Parathyroid adenoma (tissue), 2 donors: ENCODE results near the gene ORM1.

ENCODE experiments used
- H2AFZ ChIP-seq: fragments of 300-600 bp; sonication (generic); one replicate; pipeline ENCODE4 v1.7.0; 2017; ENCODE audit warnings: antibody characterized with exemption, mild to moderate bottlenecking
- H3K27ac ChIP-seq: fragments of 300-600 bp; sonication (generic); one replicate; pipeline ENCODE4 v1.7.0; 2017
- H3K27me3 ChIP-seq: fragments of 300-600 bp; sonication (generic); one replicate; pipeline ENCODE4 v1.7.0; 2017; ENCODE audit warnings: low read length; ENCODE audit not compliant: control insufficient read depth, insufficient read depth
- H3K36me3 ChIP-seq: fragments of 300-600 bp; sonication (generic); one replicate; pipeline ENCODE4 v1.7.0; 2017; ENCODE audit warnings: low read length; ENCODE audit not compliant: control insufficient read depth, insufficient read depth
- H3K4me1 ChIP-seq: fragments of 300-600 bp; sonication (generic); one replicate; pipeline ENCODE4 v1.7.0; 2017; ENCODE audit warnings: control low read depth
- H3K4me2 ChIP-seq: fragments of 300-600 bp; sonication (generic); one replicate; pipeline ENCODE4 v1.7.0; 2017; ENCODE audit warnings: low read length
- H3K4me3 ChIP-seq: fragments of 300-600 bp; sonication (generic); one replicate; pipeline ENCODE4 v1.7.0; 2017; ENCODE audit warnings: low read depth, low read length
- H3K79me2 ChIP-seq: fragments of 300-600 bp; sonication (generic); one replicate; pipeline ENCODE4 v1.7.0; 2017; ENCODE audit warnings: control low read depth
- H3K9ac ChIP-seq: fragments of 300-600 bp; sonication (generic); one replicate; pipeline ENCODE4 v1.7.0; 2017; ENCODE audit warnings: mild to moderate bottlenecking
- H3K9me3 ChIP-seq: fragments of 300-600 bp; sonication (generic); one replicate; pipeline ENCODE4 v1.7.0; 2017; ENCODE audit warnings: low read length; ENCODE audit not compliant: control insufficient read depth
- TF ChIP-seq, protein P1 (sequence below): fragments of 300-600 bp; sonication (generic); IDR thresholded peaks from one replicate; pipeline ENCODE4 v1.7.0; 2017; ENCODE audit warnings: antibody characterized with exemption, mild to moderate bottlenecking
- donor health status: primary hyperparathyroidism.

Gene ORM1

DNA sequence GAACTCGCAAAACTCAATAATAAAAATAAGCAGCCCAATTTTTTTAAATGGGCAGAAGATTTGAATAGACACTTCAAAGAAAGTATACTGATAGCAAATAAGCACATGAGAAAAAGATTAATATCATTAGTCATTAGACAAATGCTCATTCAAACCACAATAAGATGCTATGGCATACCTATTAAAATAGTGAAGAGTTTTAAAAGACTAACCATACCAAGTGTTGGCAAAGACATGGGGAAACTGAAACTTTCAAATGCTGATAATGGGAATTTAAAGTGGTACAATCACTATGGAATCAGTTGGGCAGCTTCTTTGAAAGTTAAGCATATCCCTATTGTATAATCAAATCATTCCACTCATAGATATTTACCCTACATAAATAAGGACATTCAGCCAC is 26.6 kb upstream of the ORM1 start:
- H3K9ac ChIP-seq: no peak overlapping the region
- no peaks in the 10 kb centered on the region for H3K27me3 ChIP-seq
- no peak overlapping the region for H3K4me2 ChIP-seq
- H3K4me1 ChIP-seq: no peaks in the 10 kb centered on the region
- H2AFZ ChIP-seq: no peak overlapping the region
- H3K9me3 ChIP-seq: no peaks in the 10 kb centered on the region
- H3K36me3 ChIP-seq: no peaks in the 10 kb centered on the region
- no peak overlapping the region for H3K27ac ChIP-seq
- H3K4me3 ChIP-seq: no peak overlapping the region
- TF ChIP-seq, protein P1, sequence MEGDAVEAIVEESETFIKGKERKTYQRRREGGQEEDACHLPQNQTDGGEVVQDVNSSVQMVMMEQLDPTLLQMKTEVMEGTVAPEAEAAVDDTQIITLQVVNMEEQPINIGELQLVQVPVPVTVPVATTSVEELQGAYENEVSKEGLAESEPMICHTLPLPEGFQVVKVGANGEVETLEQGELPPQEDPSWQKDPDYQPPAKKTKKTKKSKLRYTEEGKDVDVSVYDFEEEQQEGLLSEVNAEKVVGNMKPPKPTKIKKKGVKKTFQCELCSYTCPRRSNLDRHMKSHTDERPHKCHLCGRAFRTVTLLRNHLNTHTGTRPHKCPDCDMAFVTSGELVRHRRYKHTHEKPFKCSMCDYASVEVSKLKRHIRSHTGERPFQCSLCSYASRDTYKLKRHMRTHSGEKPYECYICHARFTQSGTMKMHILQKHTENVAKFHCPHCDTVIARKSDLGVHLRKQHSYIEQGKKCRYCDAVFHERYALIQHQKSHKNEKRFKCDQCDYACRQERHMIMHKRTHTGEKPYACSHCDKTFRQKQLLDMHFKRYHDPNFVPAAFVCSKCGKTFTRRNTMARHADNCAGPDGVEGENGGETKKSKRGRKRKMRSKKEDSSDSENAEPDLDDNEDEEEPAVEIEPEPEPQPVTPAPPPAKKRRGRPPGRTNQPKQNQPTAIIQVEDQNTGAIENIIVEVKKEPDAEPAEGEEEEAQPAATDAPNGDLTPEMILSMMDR: no peak
- no peaks in the 10 kb centered on the region for H3K79me2 ChIP-seq

DNA sequence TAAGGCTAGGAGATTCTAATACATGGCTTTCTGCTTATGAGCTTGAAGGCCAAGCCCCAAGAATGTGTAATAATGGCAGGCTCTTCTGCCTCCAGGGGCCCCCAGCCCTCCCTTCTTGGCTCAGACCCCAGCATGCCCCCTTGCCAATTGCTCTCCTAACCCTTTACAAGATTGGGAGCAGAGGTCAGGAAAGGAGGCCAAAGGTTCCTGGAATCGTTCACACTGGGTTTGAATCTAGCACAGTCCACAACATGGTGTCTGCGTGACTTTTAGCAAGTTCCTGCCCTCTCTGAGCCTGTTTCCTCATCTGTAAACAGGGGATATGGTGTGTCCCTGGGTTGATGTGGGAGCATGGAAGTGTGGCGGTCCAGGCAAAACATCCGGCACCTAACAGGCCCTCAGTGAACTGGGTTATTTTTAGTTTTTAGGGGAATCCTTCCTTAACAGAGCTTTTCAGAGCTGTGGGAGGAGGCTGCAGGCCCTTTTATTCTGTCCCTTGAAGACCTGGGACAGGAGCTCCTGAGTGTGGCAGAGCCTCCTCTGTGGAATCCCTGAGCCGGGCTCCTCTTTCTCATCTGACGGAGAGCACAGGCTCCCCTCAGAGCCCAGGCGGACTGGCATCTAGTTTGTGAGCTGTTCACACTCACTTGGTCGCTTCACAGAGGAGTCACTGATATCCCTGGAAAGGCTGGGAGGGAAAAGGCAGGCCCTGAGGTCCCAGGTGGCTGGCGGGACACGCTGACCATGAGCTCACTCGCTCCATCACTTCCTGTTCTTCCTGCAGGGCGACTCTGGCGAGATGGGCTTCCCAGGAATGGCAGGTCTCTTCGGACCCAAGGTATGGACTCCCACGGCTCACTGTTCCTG is 23.4 kb upstream of the ORM1 start:
- H3K4me2 ChIP-seq: no peak overlapping the region
- H3K4me3 ChIP-seq: no peak overlapping the region
- no peak overlapping the region for H3K9ac ChIP-seq
- H3K36me3 ChIP-seq: no peaks in the 10 kb centered on the region
- no peaks in the 10 kb centered on the region for H3K27me3 ChIP-seq
- no peak overlapping the region for H2AFZ ChIP-seq
- H3K27ac ChIP-seq: no peak overlapping the region
- H3K79me2 ChIP-seq: no peaks in the 10 kb centered on the region
- TF ChIP-seq, protein P1: no peak
- H3K9me3 ChIP-seq: no peaks in the 10 kb centered on the region
- H3K4me1 ChIP-seq: no peaks in the 10 kb centered on the region

DNA sequence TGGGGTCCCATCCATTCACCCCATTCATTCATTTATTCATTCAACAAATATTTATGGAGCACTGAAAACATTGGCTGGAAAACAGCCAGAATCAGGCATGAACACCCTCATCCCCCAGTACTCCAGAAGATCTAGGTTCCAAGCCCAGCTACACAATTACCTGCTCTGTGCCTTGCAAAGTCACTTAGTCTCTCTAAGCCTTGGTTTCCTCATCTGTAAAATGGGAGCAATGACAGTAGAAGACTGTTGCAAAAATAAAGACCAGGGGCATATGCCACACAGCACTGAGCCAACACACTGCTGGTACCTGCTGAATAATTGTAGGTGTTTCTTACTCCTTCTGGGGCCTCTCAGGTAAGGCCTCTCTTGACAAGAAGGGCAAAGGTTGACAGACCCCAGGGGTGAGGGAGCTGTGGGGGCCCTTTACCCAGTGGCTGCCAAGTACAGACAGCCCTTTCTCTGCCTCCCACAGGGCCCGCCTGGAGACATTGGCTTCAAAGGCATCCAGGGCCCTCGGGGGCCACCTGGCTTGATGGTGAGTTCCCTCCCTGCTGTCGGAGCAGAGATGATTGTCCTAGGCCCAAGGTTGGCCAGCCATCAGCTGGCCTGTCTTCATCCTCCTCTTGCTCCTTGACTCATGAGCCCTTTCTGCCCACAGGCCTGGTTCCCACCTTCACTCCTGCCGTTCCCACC is 22.6 kb upstream of the ORM1 start:
- H3K4me1 ChIP-seq: no peaks in the 10 kb centered on the region
- H2AFZ ChIP-seq: no peak overlapping the region
- TF ChIP-seq, protein P1: no peak

DNA sequence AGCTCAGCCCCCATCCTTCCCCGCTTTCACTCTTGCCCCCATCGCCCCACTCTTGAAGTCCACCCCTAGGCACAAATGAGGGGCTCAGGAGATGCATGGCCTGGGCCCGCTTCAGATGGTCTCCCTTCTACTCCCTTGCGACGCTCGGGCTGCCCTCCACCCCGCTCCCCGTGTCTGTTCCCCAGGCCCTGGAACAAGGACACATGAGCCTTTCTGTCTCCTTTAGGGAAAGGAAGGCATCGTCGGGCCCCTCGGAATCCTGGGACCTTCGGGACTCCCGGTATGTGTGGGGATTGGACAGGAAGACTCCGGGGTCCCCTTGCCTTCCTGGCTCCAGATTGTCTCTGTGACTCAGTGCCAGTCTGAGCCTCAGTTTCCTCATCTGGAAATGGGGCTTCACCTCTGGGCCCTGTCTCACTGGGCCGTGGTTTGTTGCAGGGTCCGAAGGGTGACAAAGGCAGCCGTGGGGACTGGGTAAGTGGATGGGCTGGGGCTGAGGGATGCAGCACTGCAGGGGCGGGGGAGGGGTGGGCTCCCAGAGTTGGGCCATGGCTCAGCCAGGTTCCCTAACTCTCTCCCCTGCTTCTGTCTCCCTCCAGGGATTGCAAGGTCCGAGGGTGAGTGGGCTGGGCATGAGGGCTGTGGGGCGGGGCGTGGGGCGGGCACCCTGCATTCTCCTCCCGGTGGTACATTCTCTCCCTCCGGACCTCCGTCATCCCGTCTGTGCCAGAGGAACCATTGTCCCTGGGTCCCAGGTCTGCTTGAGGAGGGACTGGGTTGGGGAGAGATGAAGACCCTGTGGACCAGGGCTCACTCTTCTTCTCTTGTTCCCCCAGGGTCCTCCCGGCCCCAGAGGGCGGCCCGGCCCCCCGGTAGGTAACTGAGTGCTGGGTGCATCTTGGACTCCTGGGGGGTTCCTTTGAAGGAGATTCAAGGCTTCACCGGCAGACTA is 21.8 kb upstream of the ORM1 start:
- no peak overlapping the region for H3K27ac ChIP-seq
- H3K4me3 ChIP-seq: no peak overlapping the region
- H3K9ac ChIP-seq: no peak overlapping the region
- H3K4me2 ChIP-seq: no peak overlapping the region
- TF ChIP-seq, protein P1: no peak
- H2AFZ ChIP-seq: no peak overlapping the region
- no peaks in the 10 kb centered on the region for H3K79me2 ChIP-seq
- H3K36me3 ChIP-seq: no peaks in the 10 kb centered on the region
- H3K4me1 ChIP-seq: no peaks in the 10 kb centered on the region
- no peaks in the 10 kb centered on the region for H3K9me3 ChIP-seq
- H3K27me3 ChIP-seq: no peaks in the 10 kb centered on the region

More for the DNA sequence above, 22.6 kb upstream of the ORM1 start:
- Histone ChIP-seq H3K4me3 (no peak overlapping the region), H3K27me3 (no peaks in the 10 kb centered on the region), H3K27ac (no peak overlapping the region), H3K9ac (no peak overlapping the region), H3K79me2 (no peaks in the 10 kb centered on the region), H3K36me3 (no peaks in the 10 kb centered on the region), H3K4me2 (no peak overlapping the region), H3K9me3 (no peaks in the 10 kb centered on the region)
